ENCODE data around the gene KCNQ5. TPM values are rescaled to one million over a fixed set of nuclear protein-coding genes. Genes with fewer than 3 reads are reported as not detected.

KCNQ5 gene
- total and polyA plus RNA-seq, 2 of the 8 experiments (the other 6 are each of a cell fraction or from before 2014, with no cell fraction given), result 0.83 to 1.2 TPM

GRCh38 chr6:73200247-73200646, 578.4 kb downstream of the KCNQ5 start:
- POLR2A ChIA-PET (ENCODE audit: partially characterized antibody), result no interaction called here
- H3K9ac ChIP-seq (replicated peaks in 1 of 4; ENCODE audit: extremely low read depth in 1 of 4, low read depth in 3 of 4, low read length in 3 of 4), result no peak overlapping the region
- H2BK120ac ChIP-seq (replicated peaks; ENCODE audit: low read depth, low read length), result no peak overlapping the region
- no peak overlapping the region for H3K4me2 ChIP-seq (ENCODE audit: insufficient read depth in 1 of 2, low read depth in 2 of 2, low read length in 2 of 2)
- H2AFZ ChIP-seq (ENCODE audit: low read length), result no peak overlapping the region
- no peaks in the 10 kb centered on the region for H3K79me1 ChIP-seq (ENCODE audit: low read depth, low read length)
- no peak overlapping the region for H2BK20ac ChIP-seq (ENCODE audit: low read length)
- no peak overlapping the region for H4K8ac ChIP-seq (ENCODE audit: extremely low read depth, insufficient read depth, low read length)
- CTCF ChIA-PET (ENCODE audit: partially characterized antibody), result interaction anchor here (1.1 kb wide), 1 partner anchor 584 kb away, joined by 3 read pairs; no protein-coding TSS in a partner anchor
- no peak overlapping the region for H3K56ac ChIP-seq (replicated peaks; ENCODE audit: insufficient read length, low read depth, low read length)
- DNase-seq (ENCODE audit: low read depth in 1 of 2, low spot score in 2 of 2) (no peak), FAIRE-seq (no peak)
- no peaks in the 10 kb centered on the region for H3K79me2 ChIP-seq (ENCODE audit: control insufficient read depth in 1 of 2, insufficient read depth in 2 of 2, low read length in 2 of 2)
- H2BK15ac ChIP-seq (ENCODE audit: low read length), result no peak overlapping the region
- no peaks in the 10 kb centered on the region for H3K36me3 ChIP-seq (ENCODE audit: control insufficient read depth in 2 of 4, insufficient read depth in 4 of 4, low read length in 3 of 4)
- H3K14ac ChIP-seq (ENCODE audit: insufficient read length), result no peak overlapping the region
- no peak overlapping the region for H3K23ac ChIP-seq (ENCODE audit: insufficient read length)
- no peaks in the 10 kb centered on the region for H3K9me3 ChIP-seq (ENCODE audit: insufficient read depth in 2 of 2, low read depth in 1 of 2, low read length in 1 of 2)
- H2AK5ac ChIP-seq (ENCODE audit: low read depth, low read length), result no peak overlapping the region
- H2BK12ac ChIP-seq (ENCODE audit: low read depth, low read length), result no peak overlapping the region
- no peak overlapping the region for H3K27ac ChIP-seq (ENCODE audit: low read depth, low read length)
- no peaks in the 10 kb centered on the region for H3K23me2 ChIP-seq (ENCODE audit: low read depth, low read length)
- TF ChIP-seq CEBPB (IDR thresholded peaks at IDR 0.05; ENCODE audit: low read depth, low read length) (no peak), JUND (IDR thresholded peaks at IDR 0.05; ENCODE audit: low read length) (no peak), BACH1 (IDR thresholded peaks at IDR 0.05; ENCODE audit: low read length) (no peak), HDAC2 (IDR thresholded peaks at IDR 0.05; ENCODE audit: borderline replicate concordance in 1 of 2, low read depth in 2 of 2, low read length in 2 of 2) (no peak), SP2 (IDR thresholded peaks at IDR 0.05; ENCODE audit: low read length) (no peak), TAF1 (IDR thresholded peaks at IDR 0.05; ENCODE audit: low read depth, low read length) (no peak), CHD2 (IDR thresholded peaks at IDR 0.05; ENCODE audit: low read length) (no peak), EGR1 (IDR thresholded peaks at IDR 0.05; ENCODE audit: borderline replicate concordance, low read depth, low read length) (no peak), POLR2A (IDR thresholded peaks at IDR 0.05; ENCODE audit: control extremely low read depth in 1 of 2, low read depth in 2 of 2, low read length in 2 of 2) (no peak), GABPA (IDR thresholded peaks at IDR 0.05; ENCODE audit: borderline replicate concordance, insufficient read depth, low read length) (no peak), RXRA (IDR thresholded peaks at IDR 0.05; ENCODE audit: insufficient read depth, low read depth, low read length) (no peak), RAD21 (IDR thresholded peaks at IDR 0.05 in 1 of 2, conservative IDR thresholded peaks at IDR 0.05 in 1 of 2; ENCODE audit: low read depth in 2 of 2, low read length in 2 of 2) (no peak), KDM4A (IDR thresholded peaks at IDR 0.05; ENCODE audit: low read depth, low read length, severe bottlenecking) (no peak)
- H3K27me3 ChIP-seq (replicated peaks in 1 of 4; ENCODE audit: control insufficient read depth in 3 of 4, extremely low read depth in 1 of 4, insufficient read depth in 3 of 4, low read length in 3 of 4), result no peaks in the 10 kb centered on the region
- WGBS, 2 experiments (ENCODE audit: extremely low coverage in 1 of 2, insufficient coverage in 1 of 2, insufficient read length in 1 of 2, insufficient replicate concordance in 2 of 2, low coverage in 1 of 2, low lambda C conversion rate in 2 of 2, missing lambda C conversion rate in 1 of 2), result 87% methylated on average over 3 of the region's 3 CpGs; no CpG with 5 or more reads in 1 of the 2 experiments
- no peak overlapping the region for H4K5ac ChIP-seq (ENCODE audit: insufficient read length, low read depth, low read length)
- no peak overlapping the region for H3K18ac ChIP-seq (ENCODE audit: extremely low read depth, low read length)
- H4K91ac ChIP-seq (replicated peaks; ENCODE audit: insufficient read length, low read length), result no peak overlapping the region
- peaks cover 0 to 4% (median 1%) of the 10 kb centered on the region in 4 experiments; a peak in 4 of 7 replicates for H3K4me1 ChIP-seq (replicated peaks in 1 of 4; ENCODE audit: control insufficient read depth in 3 of 4, insufficient read depth in 4 of 4, low read length in 3 of 4)
- no peak overlapping the region for H2BK5ac ChIP-seq (ENCODE audit: low read depth, low read length)
- H3K4me3 ChIP-seq (ENCODE audit: extremely low read depth in 1 of 4, insufficient read depth in 2 of 4, low read depth in 3 of 4, low read length in 4 of 4), result no peak overlapping the region
- H3K4ac ChIP-seq (replicated peaks; ENCODE audit: insufficient read length, low read depth, low read length), result no peak overlapping the region
- no peaks in the 10 kb centered on the region for H4K20me1 ChIP-seq (replicated peaks in 1 of 2; ENCODE audit: control insufficient read depth in 1 of 2, insufficient read depth in 2 of 2, low read length in 2 of 2)

Measured in H1 (cell line).